ENCODE results near the gene STIM1.

DNA sequence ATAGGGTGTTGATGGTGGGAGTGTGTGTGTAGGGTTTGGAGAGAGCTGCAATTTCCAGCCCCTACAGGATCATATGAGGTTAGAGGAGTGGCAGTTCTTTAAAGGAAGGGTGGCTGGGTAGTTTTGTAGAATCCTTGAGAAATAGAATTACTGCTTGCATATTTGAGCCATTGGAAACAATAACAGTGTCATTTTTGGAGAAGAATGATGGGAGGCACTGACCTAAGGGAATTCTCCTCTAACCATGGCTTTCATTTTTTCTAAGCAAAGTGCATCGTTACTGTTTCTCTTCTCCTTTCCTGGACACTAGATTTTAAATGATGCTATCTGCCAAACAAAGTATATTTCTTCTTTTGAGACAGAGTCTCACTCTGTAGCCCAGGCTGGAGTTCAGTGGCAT is 172.3 kb downstream of the STIM1 start:
- no peak for TF ChIP-seq POLR2A (IDR thresholded peaks at IDR 0.05)
- TF ChIP-seq, protein P1, sequence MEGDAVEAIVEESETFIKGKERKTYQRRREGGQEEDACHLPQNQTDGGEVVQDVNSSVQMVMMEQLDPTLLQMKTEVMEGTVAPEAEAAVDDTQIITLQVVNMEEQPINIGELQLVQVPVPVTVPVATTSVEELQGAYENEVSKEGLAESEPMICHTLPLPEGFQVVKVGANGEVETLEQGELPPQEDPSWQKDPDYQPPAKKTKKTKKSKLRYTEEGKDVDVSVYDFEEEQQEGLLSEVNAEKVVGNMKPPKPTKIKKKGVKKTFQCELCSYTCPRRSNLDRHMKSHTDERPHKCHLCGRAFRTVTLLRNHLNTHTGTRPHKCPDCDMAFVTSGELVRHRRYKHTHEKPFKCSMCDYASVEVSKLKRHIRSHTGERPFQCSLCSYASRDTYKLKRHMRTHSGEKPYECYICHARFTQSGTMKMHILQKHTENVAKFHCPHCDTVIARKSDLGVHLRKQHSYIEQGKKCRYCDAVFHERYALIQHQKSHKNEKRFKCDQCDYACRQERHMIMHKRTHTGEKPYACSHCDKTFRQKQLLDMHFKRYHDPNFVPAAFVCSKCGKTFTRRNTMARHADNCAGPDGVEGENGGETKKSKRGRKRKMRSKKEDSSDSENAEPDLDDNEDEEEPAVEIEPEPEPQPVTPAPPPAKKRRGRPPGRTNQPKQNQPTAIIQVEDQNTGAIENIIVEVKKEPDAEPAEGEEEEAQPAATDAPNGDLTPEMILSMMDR (IDR thresholded peaks at IDR 0.05): no peak
- TF ChIP-seq POLR2AphosphoS5 (IDR thresholded peaks at IDR 0.05): no peak
- TF ChIP-seq EP300 (IDR thresholded peaks at IDR 0.05): no peak

Measured in gastroesophageal sphincter (tissue), 3 donors.